Measurements from ENCODE around the gene GIT1. TPM values are rescaled to one million over a fixed set of nuclear protein-coding genes. Genes with fewer than 3 reads are reported as not detected.

Gene GIT1
- total and polyA plus RNA-seq, 2 donors (not counting 3 experiments of a cell fraction or from before 2014, with no cell fraction given): 75.5 to 92.5 TPM

DNA sequence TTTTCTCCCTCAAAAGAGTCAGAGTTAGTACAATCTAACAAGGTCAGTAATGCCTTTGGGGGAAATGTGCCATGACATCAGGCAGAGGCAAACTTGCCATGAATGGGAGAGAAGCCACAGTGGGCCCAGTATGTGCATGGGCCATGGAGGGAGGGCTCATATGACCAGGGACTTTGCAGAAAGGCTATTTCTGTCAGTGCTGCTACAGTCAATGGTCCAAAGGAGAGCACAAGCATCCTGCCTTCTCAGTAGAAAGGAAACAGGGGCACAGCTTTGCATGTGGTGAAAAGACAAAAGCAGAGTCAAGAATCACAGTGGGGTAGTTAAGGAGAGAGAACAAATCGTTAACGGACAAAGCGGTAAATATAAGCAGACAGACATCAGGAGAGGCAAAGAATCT lies 44.4 kb upstream of the GIT1 start:
- BruUV-seq (replicated peaks): no TSS peak
- no peak for DNase-seq (ENCODE audit: low read depth, low spot score)
- H3K9me1 ChIP-seq (replicated peaks; ENCODE audit: control insufficient read depth, extremely low read depth, insufficient read depth, low read length): no peaks in the 10 kb centered on the region
- ChIA-PET POLR2A (no interaction called here), CTCF (interaction anchor here (0.7 to 0.9 kb wide), 3 partner anchors 16 to 297 kb away, joined by 3 to 6 read pairs (median 3); no protein-coding TSS in a partner anchor)
- peaks cover 18 to 35% of the 10 kb centered on the region in 2 experiments for H3K36me3 ChIP-seq (ENCODE audit: control insufficient read depth in 2 of 2, extremely low read depth in 1 of 2, insufficient read depth in 2 of 2, low read length in 2 of 2)
- H3K4me2 ChIP-seq (ENCODE audit: insufficient read depth, low read length): no peak overlapping the region
- peaks cover 3% of the 10 kb centered on the region for H3K79me2 ChIP-seq (ENCODE audit: control insufficient read depth, insufficient read depth, low read length)
- TF ChIP-seq POLR2A (IDR thresholded peaks at IDR 0.05; ENCODE audit: low read depth, low read length) (no peak), POLR2AphosphoS5 (IDR thresholded peaks at IDR 0.05; ENCODE audit: insufficient read depth, low read depth, low read length) (no peak), EZH2 (IDR thresholded peaks at IDR 0.05; ENCODE audit: borderline replicate concordance, low read depth, low read length, severe bottlenecking) (no peak), GATA2 (IDR thresholded peaks at IDR 0.05; ENCODE audit: insufficient read depth, insufficient read length, low read depth, low read length) (no peak)
- TF ChIP-seq, protein P1, sequence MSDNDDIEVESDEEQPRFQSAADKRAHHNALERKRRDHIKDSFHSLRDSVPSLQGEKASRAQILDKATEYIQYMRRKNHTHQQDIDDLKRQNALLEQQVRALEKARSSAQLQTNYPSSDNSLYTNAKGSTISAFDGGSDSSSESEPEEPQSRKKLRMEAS (IDR thresholded peaks at IDR 0.05; ENCODE audit: insufficient read depth, insufficient read length): no peak
- H2AFZ ChIP-seq (ENCODE audit: low read depth, low read length): no peak overlapping the region
- H3K9me3 ChIP-seq (replicated peaks; ENCODE audit: control insufficient read depth, insufficient read depth, low read length): no peaks in the 10 kb centered on the region
- H3K27me3 ChIP-seq (ENCODE audit: control insufficient read depth in 2 of 2, insufficient read depth in 2 of 2, low read length in 2 of 2): no peaks in the 10 kb centered on the region
- H3K4me1 ChIP-seq (ENCODE audit: control insufficient read depth, extremely low read depth, insufficient read depth, low read length): peaks cover 1% of the 10 kb centered on the region
- intact Hi-C loops (cut with micrococcal nuclease): no loop called here
- dilution Hi-C loops (cut with MboI; ENCODE audit: extremely low pct_ligation_motif_present, low sequenced_read_pairs): no loop called here
- H3K9ac ChIP-seq (replicated peaks; ENCODE audit: extremely low read depth, insufficient read depth, low read length): no peak overlapping the region
- no peak overlapping the region for H3K4me3 ChIP-seq (replicated peaks in 1 of 3; ENCODE audit: insufficient read depth in 1 of 3, low read depth in 1 of 3, low read length in 3 of 3)
- no peak overlapping the region for H3K27ac ChIP-seq (ENCODE audit: insufficient read depth, low read depth, low read length)
- FAIRE-seq: no peak
- H4K20me1 ChIP-seq (replicated peaks; ENCODE audit: control insufficient read depth, extremely low read depth, insufficient read depth, low read length): no peaks in the 10 kb centered on the region

GRCh38 chr17:29630630-29631193 lies 41.3 kb upstream of the GIT1 start:
- TF ChIP-seq GATA2 (IDR thresholded peaks at IDR 0.05; ENCODE audit: insufficient read depth, insufficient read length, low read depth, low read length): no peak
- TF ChIP-seq CTCF (IDR thresholded peaks at IDR 0.05; ENCODE audit: extremely low read depth in 1 of 2, insufficient read depth in 1 of 2, low read depth in 1 of 2, low read length in 2 of 2): no peak
- TF ChIP-seq FOS (IDR thresholded peaks at IDR 0.05; ENCODE audit: borderline replicate concordance, insufficient read depth, low read length): no peak
- TF ChIP-seq POLR2A (IDR thresholded peaks at IDR 0.05; ENCODE audit: low read depth, low read length): no peak
- no peak for TF ChIP-seq MYC (IDR thresholded peaks at IDR 0.05; ENCODE audit: low read depth, low read length)
- no peak for TF ChIP-seq EZH2 (IDR thresholded peaks at IDR 0.05; ENCODE audit: borderline replicate concordance, low read depth, low read length, severe bottlenecking)
- no peak for TF ChIP-seq POLR2AphosphoS5 (IDR thresholded peaks at IDR 0.05; ENCODE audit: insufficient read depth, low read depth, low read length)
- TF ChIP-seq, protein P1 (IDR thresholded peaks at IDR 0.05; ENCODE audit: insufficient read depth, insufficient read length): no peak
- no peak for TF ChIP-seq JUN (IDR thresholded peaks at IDR 0.05; ENCODE audit: borderline replicate concordance, insufficient read depth, insufficient read length, low read depth)
- Histone ChIP-seq H3K4me2 (ENCODE audit: insufficient read depth, low read length) (no peak overlapping the region), H3K9me1 (replicated peaks; ENCODE audit: control insufficient read depth, extremely low read depth, insufficient read depth, low read length) (no peaks in the 10 kb centered on the region), H3K27me3 (ENCODE audit: control insufficient read depth in 2 of 2, insufficient read depth in 2 of 2, low read length in 2 of 2) (no peaks in the 10 kb centered on the region), H3K27ac (ENCODE audit: insufficient read depth, low read depth, low read length) (no peak overlapping the region), H3K4me3 (replicated peaks in 1 of 3; ENCODE audit: insufficient read depth in 1 of 3, low read depth in 1 of 3, low read length in 3 of 3) (no peak overlapping the region), H3K36me3 (ENCODE audit: control insufficient read depth in 2 of 2, extremely low read depth in 1 of 2, insufficient read depth in 2 of 2, low read length in 2 of 2) (peaks cover 13 to 34% of the 10 kb centered on the region in 2 experiments), H4K20me1 (replicated peaks; ENCODE audit: control insufficient read depth, extremely low read depth, insufficient read depth, low read length) (no peaks in the 10 kb centered on the region), H3K9me3 (replicated peaks; ENCODE audit: control insufficient read depth, insufficient read depth, low read length) (no peaks in the 10 kb centered on the region), H2AFZ (ENCODE audit: low read depth, low read length) (no peak overlapping the region), H3K9ac (replicated peaks; ENCODE audit: extremely low read depth, insufficient read depth, low read length) (no peak overlapping the region), H3K79me2 (ENCODE audit: control insufficient read depth, insufficient read depth, low read length) (peaks cover 3% of the 10 kb centered on the region), H3K4me1 (ENCODE audit: control insufficient read depth, extremely low read depth, insufficient read depth, low read length) (no peaks in the 10 kb centered on the region)
- BruUV-seq (replicated peaks): no TSS peak
- CTCF ChIA-PET: interaction anchor here (1.4 to 2.6 kb wide), 2 partner anchors 13 to 177 kb away, joined by 3 to 11 read pairs; no protein-coding TSS in a partner anchor
- POLR2A ChIA-PET: no interaction called here
- no peak for FAIRE-seq
- dilution Hi-C loops (cut with MboI; ENCODE audit: extremely low pct_ligation_motif_present, low sequenced_read_pairs): no loop called here
- intact Hi-C loops (cut with micrococcal nuclease): no loop called here
- no peak for DNase-seq (ENCODE audit: low read depth, low spot score)
